Measurements from ENCODE around the gene SEMA5B. TPM values are rescaled to one million over a fixed set of nuclear protein-coding genes. Genes with fewer than 3 reads are reported as not detected.

SEMA5B gene
- total RNA-seq, 2 experiments from 2014 or later: 0.22 TPM; not detected in 1

- no peak for TF ChIP-seq CTCF (IDR thresholded peaks at IDR 0.05)
Measured at GRCh38 chr3:122864498-122864897, 163.1 kb downstream of the SEMA5B start.

DNA sequence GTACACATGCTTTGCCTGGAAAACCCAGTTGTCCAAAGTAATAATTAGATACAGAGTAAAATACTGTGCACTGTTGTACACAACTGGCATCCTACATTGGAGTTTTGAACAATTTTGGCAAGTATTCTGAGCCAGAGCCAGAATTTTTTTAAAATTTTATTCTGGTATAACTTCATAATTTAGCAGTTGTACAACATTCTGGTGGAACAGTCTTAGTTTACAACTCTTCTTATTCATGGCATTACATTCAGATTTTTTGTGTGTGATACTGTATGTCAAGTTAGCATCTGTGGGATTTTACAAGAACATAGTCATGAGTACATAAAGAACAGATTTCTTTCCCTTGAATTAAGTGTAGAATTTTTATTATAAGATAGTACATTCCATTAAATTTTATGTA lies 165.2 kb downstream of the SEMA5B start:
- no peak for ATAC-seq (ENCODE audit: poor library complexity)
- Histone ChIP-seq H3K9me3 (ENCODE audit: control insufficient read depth in 1 of 2, insufficient read depth in 1 of 2, low read length in 2 of 2) (no peaks in the 10 kb centered on the region), H3K4me3 (ENCODE audit: low read length) (no peak overlapping the region), H3K4me1 (ENCODE audit: insufficient read depth, low read length) (no peaks in the 10 kb centered on the region), H3K27me3 (ENCODE audit: control insufficient read depth in 1 of 2, insufficient read depth in 2 of 2, low read length in 2 of 2) (no peaks in the 10 kb centered on the region), H3K27ac (ENCODE audit: low read depth in 1 of 2, low read length in 2 of 2) (no peak overlapping the region), H3K36me3 (ENCODE audit: insufficient read depth, low read length) (peaks cover 13% of the 10 kb centered on the region)
- POLR2A ChIA-PET: no interaction called here
- no peaks in the 10 kb centered on the region for H3K9me3 Mint-ChIP-seq
- no peaks in the 10 kb centered on the region for H3K4me1 Mint-ChIP-seq (ENCODE audit: low read depth)
- H3K4me3 Mint-ChIP-seq: no peak overlapping the region
- no peaks in the 10 kb centered on the region for H3K27me3 Mint-ChIP-seq
- no peak overlapping the region for H3K27ac Mint-ChIP-seq
- no peak for DNase-seq
- H3K36me3 Mint-ChIP-seq (ENCODE audit: low read depth): peaks cover 48% of the 10 kb centered on the region
- no peak for TF ChIP-seq CTCF (IDR thresholded peaks at IDR 0.05)
- intact Hi-C loops (cut with DNase I, micrococcal nuclease): no loop called here
- CTCF ChIA-PET: no interaction called here

More at GRCh38 chr3:122864498-122864897, 163.1 kb downstream of the SEMA5B start:
- DNase-seq (no peak), ATAC-seq (ENCODE audit: poor library complexity) (no peak)
- Mint-ChIP-seq H3K4me1 (ENCODE audit: low read depth) (no peaks in the 10 kb centered on the region), H3K9me3 (no peaks in the 10 kb centered on the region), H3K36me3 (ENCODE audit: low read depth) (peaks cover 38% of the 10 kb centered on the region), H3K4me3 (no peak overlapping the region), H3K27ac (no peak overlapping the region), H3K27me3 (no peaks in the 10 kb centered on the region)
- H3K27ac ChIP-seq (ENCODE audit: low read depth in 1 of 2, low read length in 2 of 2): no peak overlapping the region
- POLR2A ChIA-PET: no interaction called here
- H3K4me3 ChIP-seq (ENCODE audit: low read length): no peak overlapping the region
- intact Hi-C loops (cut with DNase I, micrococcal nuclease): no loop called here
- H3K9me3 ChIP-seq (ENCODE audit: control insufficient read depth in 1 of 2, insufficient read depth in 1 of 2, low read length in 2 of 2): no peaks in the 10 kb centered on the region
- CTCF ChIA-PET: interaction anchor here (0.9 kb wide), 1 partner anchor 46 kb away, joined by 3 read pairs; no protein-coding TSS in a partner anchor
- H3K27me3 ChIP-seq (ENCODE audit: control insufficient read depth in 1 of 2, insufficient read depth in 2 of 2, low read length in 2 of 2): no peaks in the 10 kb centered on the region
- H3K36me3 ChIP-seq (ENCODE audit: insufficient read depth, low read length): peaks cover 13% of the 10 kb centered on the region
- no peaks in the 10 kb centered on the region for H3K4me1 ChIP-seq (ENCODE audit: insufficient read depth, low read length)

Other genes with a start within 250 kb of the SEMA5B start
- 10 to 100 TPM in 1 of 2 experiments, 1 to 10 TPM in 1; 9.3 to 11.0 TPM for gene HSPBAP1, start 233.9 kb downstream of the SEMA5B start, total RNA-seq
- 1 to 10 TPM; 4.7 to 5.1 TPM for gene SLC49A4, start 232.7 kb downstream of the SEMA5B start, total RNA-seq
- gene PDIA5, start 39.3 kb upstream of the SEMA5B start, total RNA-seq: 1 to 10 TPM; 2.2 to 3.0 TPM
- gene SEC22A, start 174.2 kb upstream of the SEMA5B start, total RNA-seq: 10 to 100 TPM in 1 of 2 experiments, 1 to 10 TPM in 1; 7.9 to 11.5 TPM